ENCODE measurements around the gene AUTS2.

Gene AUTS2

GRCh38 chr7:70037171-70037933 lies 439.1 kb downstream of the AUTS2 start:
- Histone ChIP-seq H3K36me3 (ENCODE audit: control insufficient read depth in 2 of 2, insufficient read depth in 2 of 2, low read length in 2 of 2) (no peaks in the 10 kb centered on the region), H3K4me3 (ENCODE audit: low read length in 2 of 2) (no peak overlapping the region), H3K27ac (ENCODE audit: low read depth in 2 of 2, low read length in 2 of 2) (no peak overlapping the region), H3K9ac (ENCODE audit: low read depth in 1 of 2, low read length in 2 of 2) (no peak overlapping the region), H3K4me1 (ENCODE audit: control insufficient read depth in 2 of 2, insufficient read depth in 2 of 2, low read length in 2 of 2) (no peaks in the 10 kb centered on the region), H3K9me3 (ENCODE audit: control insufficient read depth in 2 of 2, low read length in 2 of 2) (no peaks in the 10 kb centered on the region), H3K27me3 (ENCODE audit: control insufficient read depth in 2 of 2, insufficient read depth in 2 of 2, low read length in 2 of 2) (no peaks in the 10 kb centered on the region)

DNA sequence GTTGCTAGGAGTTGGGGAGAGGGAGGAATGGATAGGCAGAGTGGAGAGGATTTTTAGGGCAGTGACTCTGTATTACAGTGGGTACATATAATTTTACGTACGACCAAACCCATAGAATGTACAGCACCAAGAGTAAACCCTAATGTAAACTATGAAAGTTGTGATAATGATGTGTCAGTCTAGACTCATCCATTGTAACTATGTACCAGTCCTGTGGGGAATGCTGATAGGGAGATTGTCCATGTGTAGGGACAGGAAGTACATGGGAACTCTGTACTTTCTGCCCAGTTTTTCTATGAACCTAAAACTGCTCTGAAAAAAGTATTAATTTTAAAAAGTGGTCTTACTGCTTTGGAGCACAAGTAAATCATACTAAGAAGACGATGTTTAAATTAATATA lies 441.8 kb downstream of the AUTS2 start:
- Histone ChIP-seq H3K36me3 (ENCODE audit: control insufficient read depth in 2 of 2, insufficient read depth in 2 of 2, low read length in 2 of 2) (no peaks in the 10 kb centered on the region), H3K4me3 (ENCODE audit: low read length in 2 of 2) (no peak overlapping the region), H3K27me3 (ENCODE audit: control insufficient read depth in 2 of 2, insufficient read depth in 2 of 2, low read length in 2 of 2) (peaks cover 0 to 3% of the 10 kb centered on the region in 2 donors), H3K4me1 (ENCODE audit: control insufficient read depth in 2 of 2, insufficient read depth in 2 of 2, low read length in 2 of 2) (peaks cover 2 to 5% of the 10 kb centered on the region in 2 donors), H3K9me3 (ENCODE audit: control insufficient read depth in 2 of 2, low read length in 2 of 2) (no peaks in the 10 kb centered on the region), H3K9ac (ENCODE audit: low read depth in 1 of 2, low read length in 2 of 2) (no peak overlapping the region), H3K27ac (ENCODE audit: low read depth in 2 of 2, low read length in 2 of 2) (no peak overlapping the region)

DNA sequence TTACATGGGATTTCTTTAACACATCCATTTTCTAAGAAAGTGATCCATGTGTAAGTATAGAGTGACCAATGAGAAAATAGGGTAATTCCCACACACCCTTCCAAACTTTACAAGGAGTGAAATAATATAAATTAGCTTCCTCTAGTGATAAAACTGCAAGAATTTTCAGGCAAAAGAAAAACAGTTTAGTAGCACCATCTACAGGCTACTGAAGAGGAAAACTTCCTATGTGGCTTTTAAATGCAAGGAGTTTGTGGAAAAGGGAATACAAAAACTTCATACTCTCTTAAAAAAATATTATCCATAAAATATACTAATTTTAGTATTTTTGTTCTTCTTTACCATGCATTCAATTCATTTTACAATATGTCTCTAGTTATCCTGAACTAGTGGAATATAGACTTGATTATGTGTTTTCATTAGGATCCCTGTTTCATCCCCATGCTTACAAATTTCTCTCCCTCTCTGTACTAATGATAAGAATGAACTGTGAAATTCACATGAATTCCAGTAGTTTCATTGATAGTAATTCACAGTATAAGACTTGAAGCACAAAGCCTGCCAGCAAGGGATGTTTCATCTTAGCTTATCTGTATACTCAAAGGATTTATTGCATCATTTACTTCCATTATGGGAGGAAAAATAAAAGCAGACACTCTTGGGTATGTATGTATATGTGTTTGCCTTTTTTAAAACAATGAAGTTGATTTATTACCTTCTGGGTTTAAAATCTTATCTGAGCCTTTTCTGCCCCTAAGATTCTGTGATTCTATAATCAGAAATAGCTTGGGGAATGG lies 442.9 kb downstream of the AUTS2 start:
- no peaks in the 10 kb centered on the region for H3K36me3 ChIP-seq (ENCODE audit: control insufficient read depth in 2 of 2, insufficient read depth in 2 of 2, low read length in 2 of 2)
- H3K4me3 ChIP-seq (ENCODE audit: low read length in 2 of 2), result no peak overlapping the region
- peaks cover 2 to 5% of the 10 kb centered on the region in 2 donors for H3K4me1 ChIP-seq (ENCODE audit: control insufficient read depth in 2 of 2, insufficient read depth in 2 of 2, low read length in 2 of 2)

GRCh38 chr7:70042533-70042932 lies 444.3 kb downstream of the AUTS2 start:
- Histone ChIP-seq H3K4me1 (ENCODE audit: control insufficient read depth in 2 of 2, insufficient read depth in 2 of 2, low read length in 2 of 2) (peaks cover 2 to 5% of the 10 kb centered on the region in 2 donors), H3K27me3 (ENCODE audit: control insufficient read depth in 2 of 2, insufficient read depth in 2 of 2, low read length in 2 of 2) (peaks cover 0 to 3% of the 10 kb centered on the region in 2 donors), H3K36me3 (ENCODE audit: control insufficient read depth in 2 of 2, insufficient read depth in 2 of 2, low read length in 2 of 2) (no peaks in the 10 kb centered on the region), H3K27ac (ENCODE audit: low read depth in 2 of 2, low read length in 2 of 2) (no peak overlapping the region), H3K9ac (ENCODE audit: low read depth in 1 of 2, low read length in 2 of 2) (no peak overlapping the region), H3K9me3 (ENCODE audit: control insufficient read depth in 2 of 2, low read length in 2 of 2) (no peaks in the 10 kb centered on the region), H3K4me3 (ENCODE audit: low read length in 2 of 2) (no peak overlapping the region)

More for the DNA sequence above, 442.9 kb downstream of the AUTS2 start:
- H3K27me3 ChIP-seq (ENCODE audit: control insufficient read depth in 2 of 2, insufficient read depth in 2 of 2, low read length in 2 of 2), result peaks cover 0 to 3% of the 10 kb centered on the region in 2 donors
- no peaks in the 10 kb centered on the region for H3K9me3 ChIP-seq (ENCODE audit: control insufficient read depth in 2 of 2, low read length in 2 of 2)
- no peak overlapping the region for H3K27ac ChIP-seq (ENCODE audit: low read depth in 2 of 2, low read length in 2 of 2)
- no peak overlapping the region for H3K9ac ChIP-seq (ENCODE audit: low read depth in 1 of 2, low read length in 2 of 2)

DNA sequence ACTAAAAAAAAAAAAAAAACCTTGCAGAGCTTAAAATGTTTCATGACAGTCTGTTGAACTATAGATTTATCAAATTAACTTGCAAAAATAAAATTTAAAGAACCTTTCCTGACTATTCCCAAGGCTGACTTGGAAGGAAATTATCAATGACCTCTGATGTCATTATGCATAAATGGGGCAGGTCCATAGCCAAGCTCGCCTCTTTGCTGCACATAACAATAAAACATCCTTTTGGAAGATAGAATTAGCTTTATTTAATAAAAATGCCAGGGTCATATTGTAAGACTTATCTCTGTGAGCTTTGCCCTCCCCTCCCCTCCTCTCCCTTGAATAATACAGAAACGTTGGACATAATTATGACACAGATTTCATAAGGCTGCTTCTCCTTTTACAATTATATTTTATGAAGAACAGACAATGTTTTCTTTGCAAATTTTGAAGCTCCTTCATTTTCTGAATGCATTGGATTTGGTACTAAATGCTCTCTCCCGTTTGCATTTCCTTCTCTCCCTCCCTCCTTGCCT lies 444.8 kb downstream of the AUTS2 start:
- Histone ChIP-seq H3K27me3 (ENCODE audit: control insufficient read depth in 2 of 2, insufficient read depth in 2 of 2, low read length in 2 of 2) (peaks cover 0 to 3% of the 10 kb centered on the region in 2 donors), H3K4me3 (ENCODE audit: low read length in 2 of 2) (no peak overlapping the region), H3K9ac (ENCODE audit: low read depth in 1 of 2, low read length in 2 of 2) (no peak overlapping the region), H3K9me3 (ENCODE audit: control insufficient read depth in 2 of 2, low read length in 2 of 2) (no peaks in the 10 kb centered on the region), H3K4me1 (ENCODE audit: control insufficient read depth in 2 of 2, insufficient read depth in 2 of 2, low read length in 2 of 2) (peaks cover 2 to 5% of the 10 kb centered on the region in 2 donors), H3K36me3 (ENCODE audit: control insufficient read depth in 2 of 2, insufficient read depth in 2 of 2, low read length in 2 of 2) (no peaks in the 10 kb centered on the region), H3K27ac (ENCODE audit: low read depth in 2 of 2, low read length in 2 of 2) (no peak overlapping the region)

GRCh38 chr7:70044064-70044463 lies 445.8 kb downstream of the AUTS2 start:
- H3K9me3 ChIP-seq (ENCODE audit: control insufficient read depth in 2 of 2, low read length in 2 of 2), result no peaks in the 10 kb centered on the region
- no peaks in the 10 kb centered on the region for H3K36me3 ChIP-seq (ENCODE audit: control insufficient read depth in 2 of 2, insufficient read depth in 2 of 2, low read length in 2 of 2)
- peaks cover 0 to 3% of the 10 kb centered on the region in 2 donors for H3K27me3 ChIP-seq (ENCODE audit: control insufficient read depth in 2 of 2, insufficient read depth in 2 of 2, low read length in 2 of 2)
- H3K4me3 ChIP-seq (ENCODE audit: low read length in 2 of 2), result no peak overlapping the region
- H3K27ac ChIP-seq (ENCODE audit: low read depth in 2 of 2, low read length in 2 of 2), result no peak overlapping the region
- peaks cover 2 to 5% of the 10 kb centered on the region in 2 donors for H3K4me1 ChIP-seq (ENCODE audit: control insufficient read depth in 2 of 2, insufficient read depth in 2 of 2, low read length in 2 of 2)
- H3K9ac ChIP-seq (ENCODE audit: low read depth in 1 of 2, low read length in 2 of 2), result no peak overlapping the region

GRCh38 chr7:70044525-70044924 lies 446.2 kb downstream of the AUTS2 start:
- Histone ChIP-seq H3K27ac (ENCODE audit: low read depth in 2 of 2, low read length in 2 of 2) (no peak overlapping the region), H3K4me3 (ENCODE audit: low read length in 2 of 2) (no peak overlapping the region), H3K36me3 (ENCODE audit: control insufficient read depth in 2 of 2, insufficient read depth in 2 of 2, low read length in 2 of 2) (no peaks in the 10 kb centered on the region), H3K9ac (ENCODE audit: low read depth in 1 of 2, low read length in 2 of 2) (no peak overlapping the region), H3K4me1 (ENCODE audit: control insufficient read depth in 2 of 2, insufficient read depth in 2 of 2, low read length in 2 of 2) (peaks cover 2 to 5% of the 10 kb centered on the region in 2 donors), H3K9me3 (ENCODE audit: control insufficient read depth in 2 of 2, low read length in 2 of 2) (no peaks in the 10 kb centered on the region), H3K27me3 (ENCODE audit: control insufficient read depth in 2 of 2, insufficient read depth in 2 of 2, low read length in 2 of 2) (peaks cover 0 to 3% of the 10 kb centered on the region in 2 donors)

DNA sequence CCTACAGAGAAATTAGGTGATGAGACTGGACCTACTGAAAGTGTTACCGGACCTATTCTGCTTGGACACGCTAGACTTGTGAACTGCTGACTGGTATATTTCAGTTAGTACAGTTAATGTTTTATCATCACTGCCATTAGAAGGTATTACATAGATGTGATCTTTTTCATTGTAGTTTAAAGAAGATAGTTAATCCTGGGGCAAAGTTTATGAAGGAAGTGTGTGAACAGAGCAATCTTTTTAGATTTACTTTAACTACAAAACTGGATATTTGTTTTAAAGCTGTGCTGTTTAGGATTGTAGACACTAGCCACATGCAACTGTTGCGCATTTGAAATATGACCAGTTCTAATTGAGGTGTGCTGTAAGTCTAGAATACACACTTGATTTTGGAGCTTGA lies 446.7 kb downstream of the AUTS2 start:
- Histone ChIP-seq H3K36me3 (ENCODE audit: control insufficient read depth in 2 of 2, insufficient read depth in 2 of 2, low read length in 2 of 2) (no peaks in the 10 kb centered on the region), H3K27me3 (ENCODE audit: control insufficient read depth in 2 of 2, insufficient read depth in 2 of 2, low read length in 2 of 2) (peaks cover 0 to 3% of the 10 kb centered on the region in 2 donors), H3K4me1 (ENCODE audit: control insufficient read depth in 2 of 2, insufficient read depth in 2 of 2, low read length in 2 of 2) (peaks cover 2 to 5% of the 10 kb centered on the region in 2 donors), H3K4me3 (ENCODE audit: low read length in 2 of 2) (no peak overlapping the region), H3K9me3 (ENCODE audit: control insufficient read depth in 2 of 2, low read length in 2 of 2) (no peaks in the 10 kb centered on the region), H3K9ac (ENCODE audit: low read depth in 1 of 2, low read length in 2 of 2) (no peak overlapping the region), H3K27ac (ENCODE audit: low read depth in 2 of 2, low read length in 2 of 2) (no peak overlapping the region)

DNA sequence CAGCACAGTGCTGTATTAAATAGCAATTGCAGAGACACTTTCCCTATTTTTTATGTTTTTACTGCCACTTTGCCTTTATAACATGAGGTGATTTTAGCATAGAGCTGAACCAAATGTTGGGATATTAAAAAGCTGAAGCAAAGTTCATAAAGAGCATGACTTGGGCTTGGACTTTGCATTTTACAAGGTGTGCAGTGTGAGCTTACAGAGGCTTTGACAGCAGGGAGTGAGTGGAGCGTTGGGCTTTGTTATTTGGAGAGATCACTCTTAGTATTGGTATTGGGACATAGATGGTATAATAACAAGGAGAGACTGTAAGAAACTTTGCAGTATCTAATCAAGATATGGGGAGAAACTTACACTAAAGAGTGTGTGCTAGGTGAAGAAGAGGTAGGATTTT lies 449.1 kb downstream of the AUTS2 start:
- Histone ChIP-seq H3K36me3 (ENCODE audit: control insufficient read depth in 2 of 2, insufficient read depth in 2 of 2, low read length in 2 of 2) (no peaks in the 10 kb centered on the region), H3K4me1 (ENCODE audit: control insufficient read depth in 2 of 2, insufficient read depth in 2 of 2, low read length in 2 of 2) (peaks cover 2 to 5% of the 10 kb centered on the region in 2 donors), H3K27me3 (ENCODE audit: control insufficient read depth in 2 of 2, insufficient read depth in 2 of 2, low read length in 2 of 2) (peaks cover 0 to 3% of the 10 kb centered on the region in 2 donors), H3K4me3 (ENCODE audit: low read length in 2 of 2) (no peak overlapping the region), H3K27ac (ENCODE audit: low read depth in 2 of 2, low read length in 2 of 2) (no peak overlapping the region), H3K9me3 (ENCODE audit: control insufficient read depth in 2 of 2, low read length in 2 of 2) (no peaks in the 10 kb centered on the region), H3K9ac (ENCODE audit: low read depth in 1 of 2, low read length in 2 of 2) (no peak overlapping the region)

DNA sequence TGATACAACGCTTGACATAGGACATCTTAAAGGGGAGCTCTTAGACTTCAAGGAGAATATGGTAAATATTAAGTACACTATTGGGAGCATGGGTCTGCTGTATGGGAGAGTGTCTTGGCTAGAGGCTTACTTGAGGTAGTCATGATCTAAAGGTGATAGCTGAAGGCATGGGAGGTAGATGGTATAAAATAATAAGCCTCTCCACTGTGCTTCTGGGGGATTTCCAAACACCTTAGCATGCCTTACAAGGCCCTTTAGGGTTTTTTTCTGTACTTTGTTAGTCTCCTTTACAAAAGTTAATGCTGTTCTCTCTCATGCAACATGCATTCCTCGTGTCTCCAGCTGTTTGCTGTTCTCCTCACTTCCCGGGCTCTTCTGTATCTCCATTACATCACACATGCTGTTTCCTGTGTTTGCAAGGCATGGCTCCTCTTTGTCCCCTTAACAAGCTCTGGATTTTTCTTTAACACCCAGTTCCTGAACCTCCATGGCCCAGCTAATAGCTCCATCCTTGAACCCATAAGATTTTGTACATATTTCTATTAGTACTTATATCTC lies 449.7 kb downstream of the AUTS2 start:
- H3K27ac ChIP-seq (ENCODE audit: low read depth in 2 of 2, low read length in 2 of 2), result no peak overlapping the region
- no peaks in the 10 kb centered on the region for H3K36me3 ChIP-seq (ENCODE audit: control insufficient read depth in 2 of 2, insufficient read depth in 2 of 2, low read length in 2 of 2)
- H3K4me3 ChIP-seq (ENCODE audit: low read length in 2 of 2), result no peak overlapping the region
- no peaks in the 10 kb centered on the region for H3K9me3 ChIP-seq (ENCODE audit: control insufficient read depth in 2 of 2, low read length in 2 of 2)
- H3K9ac ChIP-seq (ENCODE audit: low read depth in 1 of 2, low read length in 2 of 2), result no peak overlapping the region
- peaks cover 2 to 5% of the 10 kb centered on the region in 2 donors for H3K4me1 ChIP-seq (ENCODE audit: control insufficient read depth in 2 of 2, insufficient read depth in 2 of 2, low read length in 2 of 2)
- H3K27me3 ChIP-seq (ENCODE audit: control insufficient read depth in 2 of 2, insufficient read depth in 2 of 2, low read length in 2 of 2), result peaks cover 0 to 3% of the 10 kb centered on the region in 2 donors

Measured in mucosa of rectum (tissue), 2 donors.